LNCaP clone FGC (cell line): ENCODE results near the gene CTCFL.

Source experiments
- DNase-seq: peaks from one replicate; pipeline ENCODE4 v3.0.0-alpha.2; 2011; ENCODE audit warnings: low read depth
- H3K4me3 ChIP-seq: 2 replicates; pipeline ENCODE4 v1.5.1; 2011; ENCODE audit warnings: mild to moderate bottlenecking, low read depth, low read length, control low read depth
- TF ChIP-seq, protein P1 (sequence below): IDR thresholded peaks from 2 replicates; pipeline ENCODE4 v1.5.1; 2012; ENCODE audit warnings: mild to moderate bottlenecking; ENCODE audit not compliant: control insufficient read depth, insufficient read depth; ENCODE audit errors: extremely low read depth

Gene CTCFL

DNA sequence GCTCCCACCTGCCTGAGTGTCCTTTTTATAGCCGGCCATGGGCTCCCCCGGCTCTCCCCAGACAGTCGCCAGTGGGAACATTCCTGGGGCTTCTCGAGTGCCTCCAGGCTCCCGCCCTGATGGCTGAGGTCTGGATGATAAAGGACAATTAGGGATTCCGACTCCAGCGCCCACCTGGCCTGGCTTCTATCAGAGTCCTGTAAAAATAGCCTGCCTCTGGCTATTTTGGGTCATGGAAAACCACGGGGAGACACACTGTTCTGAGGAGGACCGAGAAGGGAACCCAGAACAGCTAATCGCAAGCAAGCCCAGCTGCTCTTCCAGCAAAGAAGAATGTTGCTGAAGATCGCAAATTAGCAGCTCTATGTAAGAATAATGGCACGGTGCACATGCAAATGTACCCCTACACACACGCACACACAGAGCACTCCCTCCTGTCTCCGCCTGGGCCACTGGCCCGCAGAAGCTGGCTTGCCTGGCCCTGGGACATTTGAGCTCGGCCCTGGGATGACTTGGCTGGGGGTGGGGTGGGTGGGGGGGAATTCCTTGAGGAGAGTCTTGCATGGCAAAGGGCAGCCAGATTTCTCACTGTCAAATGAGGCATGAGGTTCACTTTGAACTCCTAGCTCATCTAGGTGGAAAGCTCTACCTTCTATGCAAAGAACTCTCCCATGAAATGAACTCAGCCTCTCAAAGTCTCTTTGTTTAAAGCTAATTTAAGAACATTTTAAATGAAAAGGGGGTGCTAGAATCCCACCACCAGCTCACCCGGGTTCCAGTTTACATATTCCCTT lies 55.3 kb downstream of the CTCFL start:
- DNase-seq: no peak
- H3K4me3 ChIP-seq: no peak overlapping the region
- TF ChIP-seq, protein P1, sequence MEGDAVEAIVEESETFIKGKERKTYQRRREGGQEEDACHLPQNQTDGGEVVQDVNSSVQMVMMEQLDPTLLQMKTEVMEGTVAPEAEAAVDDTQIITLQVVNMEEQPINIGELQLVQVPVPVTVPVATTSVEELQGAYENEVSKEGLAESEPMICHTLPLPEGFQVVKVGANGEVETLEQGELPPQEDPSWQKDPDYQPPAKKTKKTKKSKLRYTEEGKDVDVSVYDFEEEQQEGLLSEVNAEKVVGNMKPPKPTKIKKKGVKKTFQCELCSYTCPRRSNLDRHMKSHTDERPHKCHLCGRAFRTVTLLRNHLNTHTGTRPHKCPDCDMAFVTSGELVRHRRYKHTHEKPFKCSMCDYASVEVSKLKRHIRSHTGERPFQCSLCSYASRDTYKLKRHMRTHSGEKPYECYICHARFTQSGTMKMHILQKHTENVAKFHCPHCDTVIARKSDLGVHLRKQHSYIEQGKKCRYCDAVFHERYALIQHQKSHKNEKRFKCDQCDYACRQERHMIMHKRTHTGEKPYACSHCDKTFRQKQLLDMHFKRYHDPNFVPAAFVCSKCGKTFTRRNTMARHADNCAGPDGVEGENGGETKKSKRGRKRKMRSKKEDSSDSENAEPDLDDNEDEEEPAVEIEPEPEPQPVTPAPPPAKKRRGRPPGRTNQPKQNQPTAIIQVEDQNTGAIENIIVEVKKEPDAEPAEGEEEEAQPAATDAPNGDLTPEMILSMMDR: no peak

DNA sequence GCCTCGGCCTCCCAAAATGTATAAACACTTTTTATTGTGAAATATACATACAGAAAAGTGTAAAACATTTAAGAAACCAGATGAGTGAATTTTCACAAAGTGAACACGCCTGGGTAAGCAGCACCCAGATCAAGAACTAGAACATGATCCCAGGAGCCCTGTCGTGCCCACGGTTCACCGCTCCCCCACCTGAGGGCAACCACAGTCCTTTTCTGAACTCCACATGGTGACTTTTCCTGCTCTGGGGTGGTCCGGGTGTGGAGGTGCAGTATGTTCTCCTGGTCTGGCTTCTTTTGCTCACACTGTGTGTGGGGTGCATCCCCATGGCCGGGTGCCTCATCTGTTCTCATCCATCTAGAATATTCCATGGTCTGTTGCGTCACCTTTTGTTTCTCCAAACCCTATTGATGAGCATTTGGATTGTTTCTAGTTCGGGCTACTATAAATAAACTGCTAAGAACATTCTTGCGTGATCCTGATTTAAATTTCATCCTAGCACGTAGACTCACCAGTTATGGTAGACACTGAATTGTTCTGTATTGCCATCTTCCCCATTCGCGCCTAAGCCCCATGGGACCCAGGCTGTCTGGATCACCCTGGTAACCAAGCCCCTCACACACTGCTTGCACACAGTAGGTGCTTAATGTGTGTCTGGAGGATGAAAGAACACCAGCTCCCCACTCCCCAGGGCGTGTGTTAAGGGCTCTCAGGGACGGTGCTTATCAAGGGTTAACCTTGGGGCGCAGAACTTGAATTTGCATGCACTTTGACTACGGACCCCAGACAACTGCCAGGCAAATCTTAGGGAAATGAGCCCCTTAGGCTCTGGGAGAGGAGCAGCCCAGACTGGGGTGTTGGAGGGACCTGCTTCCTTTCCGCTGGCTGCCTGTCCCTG lies 56.2 kb downstream of the CTCFL start:
- TF ChIP-seq, protein P1: no peak
- no peak overlapping the region for H3K4me3 ChIP-seq
- no peak for DNase-seq

DNA sequence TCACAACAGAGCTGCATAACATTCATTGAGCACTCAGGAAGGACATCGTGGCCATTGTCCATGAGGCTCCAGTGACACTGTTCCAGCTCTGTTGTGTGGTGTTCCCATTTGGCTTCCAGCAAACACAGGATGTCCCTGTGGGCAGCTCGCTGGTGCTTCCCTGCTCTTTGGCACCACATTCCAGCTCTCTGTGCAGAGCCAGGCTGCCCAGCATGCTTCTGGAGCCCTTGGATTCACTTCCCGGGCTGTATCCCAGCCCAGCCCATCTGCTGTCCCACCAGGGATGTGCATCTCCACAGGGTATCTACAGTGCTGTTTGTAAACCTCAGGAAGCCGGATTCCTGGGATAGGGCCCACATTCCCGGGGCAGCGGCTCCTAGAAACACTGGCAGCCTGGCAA lies 57.2 kb downstream of the CTCFL start:
- no peak for DNase-seq
- no peak overlapping the region for H3K4me3 ChIP-seq
- TF ChIP-seq, protein P1: no peak

DNA sequence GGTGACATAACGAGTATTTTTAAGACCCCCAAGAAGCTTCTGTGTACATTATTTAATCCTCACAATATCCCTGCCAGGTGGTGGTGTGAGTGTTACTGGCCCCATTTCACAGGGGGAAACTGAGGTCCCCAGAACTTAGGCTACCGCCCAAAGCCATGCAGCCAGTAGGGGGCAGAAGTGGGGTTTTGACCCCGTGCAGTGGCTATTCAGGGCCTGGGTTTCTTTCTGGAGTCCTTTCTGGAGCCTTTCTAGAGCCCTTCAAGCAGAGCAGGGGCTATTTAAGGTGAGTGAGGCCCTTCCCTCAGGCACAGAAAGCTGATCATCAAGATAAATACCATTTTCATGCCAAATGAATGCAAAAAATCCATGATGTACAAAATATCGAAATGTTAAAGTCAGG lies 59.0 kb downstream of the CTCFL start:
- DNase-seq: no peak
- no peak overlapping the region for H3K4me3 ChIP-seq
- TF ChIP-seq, protein P1: no peak

DNA sequence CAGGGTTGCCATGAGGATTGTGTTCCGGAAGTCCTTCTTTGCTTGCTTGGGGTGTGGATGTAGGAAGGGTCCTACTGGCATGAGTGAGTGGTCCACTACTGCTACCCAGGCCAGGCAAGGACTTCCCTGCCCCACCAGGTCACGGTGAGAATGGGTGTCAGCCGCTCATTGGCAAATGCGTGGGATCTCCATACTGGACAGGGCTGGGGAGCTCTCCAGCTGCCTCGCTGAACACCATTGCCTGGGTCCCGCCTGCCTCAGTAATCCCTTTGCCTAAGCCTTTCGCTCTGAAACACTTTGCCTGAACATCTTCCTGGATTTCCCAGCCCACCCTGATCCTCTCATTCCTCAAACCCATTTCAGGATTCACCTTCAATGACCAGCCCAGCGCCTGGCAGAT lies 59.5 kb downstream of the CTCFL start:
- no peak for DNase-seq
- H3K4me3 ChIP-seq: no peak overlapping the region
- TF ChIP-seq, protein P1: no peak

DNA sequence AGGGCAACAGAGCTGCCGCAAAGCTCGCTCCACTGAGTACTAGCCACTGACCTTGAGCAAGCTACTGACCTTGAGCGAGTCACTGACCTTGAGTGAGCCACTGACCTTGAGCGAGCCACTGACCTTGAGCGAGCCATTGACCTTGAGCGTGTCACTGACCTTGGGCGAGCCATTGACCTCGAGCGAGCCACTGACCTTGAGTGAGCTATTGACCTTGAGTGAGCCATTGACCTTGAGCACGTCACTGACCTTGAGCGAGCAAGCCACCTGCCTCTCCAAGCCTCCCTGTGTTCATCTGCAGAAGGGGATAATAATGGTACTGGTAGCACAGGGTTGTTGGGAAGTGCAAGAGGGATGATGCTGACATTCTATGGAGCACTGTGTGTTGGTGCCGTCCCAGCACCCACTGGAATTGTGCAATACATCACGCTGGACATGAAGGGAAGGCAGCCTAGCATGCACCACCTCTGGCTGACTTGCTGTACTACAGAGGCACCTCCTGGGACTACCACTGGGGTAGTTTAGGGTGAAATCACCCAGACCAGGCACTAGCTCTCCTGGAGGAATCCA lies 60.2 kb downstream of the CTCFL start:
- TF ChIP-seq, protein P1: no peak
- H3K4me3 ChIP-seq: no peak overlapping the region
- DNase-seq: no peak
